IPS-18c (cell line): ENCODE measurements around the gene RBM4B.

Experiments
- H3K4me3 ChIP-seq: 2 replicates; pipeline ENCODE4 v1.7.0; 2013; ENCODE audit warnings: low read depth, mild to moderate bottlenecking, low read length, moderate library complexity; ENCODE audit not compliant: insufficient read depth
- H3K9me3 ChIP-seq: one replicate; pipeline ENCODE4 v1.6.1; 2013; ENCODE audit warnings: mild to moderate bottlenecking, low read length, moderate library complexity; ENCODE audit not compliant: control insufficient read depth, insufficient read depth

Gene RBM4B

GRCh38 chr11:66710384-66710930 is 32.8 kb upstream of the RBM4B start:
- no peaks in the 10 kb centered on the region for H3K9me3 ChIP-seq
- H3K4me3 ChIP-seq, result no peak overlapping the region

- H3K4me3 ChIP-seq, result no peak overlapping the region
- H3K9me3 ChIP-seq, result no peaks in the 10 kb centered on the region
Observed at GRCh38 chr11:66708701-66709100, 31.0 kb upstream of the RBM4B start.

- H3K9me3 ChIP-seq, result no peaks in the 10 kb centered on the region
- H3K4me3 ChIP-seq, result no peak overlapping the region
Observed at GRCh38 chr11:66708094-66708493, 30.4 kb upstream of the RBM4B start.

DNA sequence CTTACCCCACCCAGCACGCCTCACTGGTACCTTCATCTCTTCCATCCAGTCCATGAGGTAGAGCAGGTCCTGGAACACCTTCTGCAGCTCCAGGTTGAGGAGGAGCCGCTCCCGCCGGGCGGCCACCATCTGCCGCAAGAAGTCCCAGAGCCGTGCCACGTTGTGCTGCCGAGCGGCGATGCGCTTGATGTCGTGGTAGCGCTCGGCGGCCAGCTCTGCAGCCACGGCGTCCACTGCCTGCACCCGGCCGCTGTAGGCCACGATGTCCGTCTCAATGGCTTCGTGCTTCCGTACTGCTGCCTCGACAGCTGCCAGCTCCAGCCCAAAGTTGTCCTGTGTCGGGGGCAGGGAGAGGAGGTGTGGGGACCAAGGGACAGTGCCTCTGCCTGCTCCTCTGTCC is 29.8 kb upstream of the RBM4B start:
- no peaks in the 10 kb centered on the region for H3K9me3 ChIP-seq
- no peak overlapping the region for H3K4me3 ChIP-seq

DNA sequence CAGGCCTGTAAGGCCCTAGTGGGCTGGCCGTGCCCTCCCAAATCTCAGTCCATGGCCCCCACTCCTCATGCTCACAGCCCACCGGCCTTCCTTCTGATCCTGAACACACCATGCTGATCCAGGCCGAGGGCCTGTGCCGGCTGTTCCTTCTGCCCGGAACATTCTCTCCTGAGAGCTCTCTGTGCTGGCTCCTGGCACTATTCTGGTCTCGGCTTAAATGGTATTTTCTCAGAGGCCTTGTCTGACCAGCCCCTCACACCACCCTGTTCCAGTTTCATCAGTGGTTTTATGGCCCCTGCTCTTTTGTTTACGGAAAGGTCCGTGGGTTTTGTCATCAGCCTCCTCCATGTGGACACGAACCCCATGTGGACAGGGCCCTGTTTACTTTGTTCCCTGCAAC is 29.3 kb upstream of the RBM4B start:
- Histone ChIP-seq H3K9me3 (no peaks in the 10 kb centered on the region), H3K4me3 (no peak overlapping the region)

DNA sequence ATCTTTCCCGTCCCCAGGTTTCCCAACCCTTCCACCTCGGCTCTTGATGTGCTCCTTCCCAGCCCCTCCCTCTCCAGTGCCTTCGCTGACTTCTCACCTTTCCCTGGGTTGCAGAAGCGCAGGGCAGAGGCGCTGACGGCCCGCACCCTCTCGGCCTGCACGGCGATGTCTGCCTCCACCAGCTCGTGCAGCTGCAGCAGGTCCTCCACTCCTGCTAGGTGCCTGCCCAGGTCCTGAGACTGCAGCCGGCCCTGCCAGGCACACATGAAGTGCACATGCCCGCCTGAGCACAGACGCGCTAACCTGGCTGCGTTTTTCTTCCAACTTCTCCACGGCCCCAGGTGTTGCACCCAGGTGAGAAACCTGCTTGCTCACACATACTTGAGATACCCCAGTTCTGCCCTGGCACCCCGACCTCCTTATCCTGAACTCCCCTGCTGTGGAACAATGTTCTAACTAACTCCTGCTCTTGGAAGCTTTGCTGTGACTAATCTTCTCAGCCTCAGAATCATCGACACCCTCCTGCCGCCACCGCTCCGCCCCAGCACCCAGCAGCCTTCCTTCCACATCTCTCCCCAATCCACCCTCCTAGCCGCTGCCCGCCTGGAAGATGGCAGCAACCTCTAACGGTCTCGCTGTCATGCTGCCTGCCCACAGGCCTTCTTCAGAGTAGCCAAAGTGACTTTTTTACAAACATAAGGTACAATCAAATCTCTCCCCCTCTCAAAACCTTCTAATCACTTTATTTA is 28.1 kb upstream of the RBM4B start:
- Histone ChIP-seq H3K9me3 (no peaks in the 10 kb centered on the region), H3K4me3 (no peak overlapping the region)

DNA sequence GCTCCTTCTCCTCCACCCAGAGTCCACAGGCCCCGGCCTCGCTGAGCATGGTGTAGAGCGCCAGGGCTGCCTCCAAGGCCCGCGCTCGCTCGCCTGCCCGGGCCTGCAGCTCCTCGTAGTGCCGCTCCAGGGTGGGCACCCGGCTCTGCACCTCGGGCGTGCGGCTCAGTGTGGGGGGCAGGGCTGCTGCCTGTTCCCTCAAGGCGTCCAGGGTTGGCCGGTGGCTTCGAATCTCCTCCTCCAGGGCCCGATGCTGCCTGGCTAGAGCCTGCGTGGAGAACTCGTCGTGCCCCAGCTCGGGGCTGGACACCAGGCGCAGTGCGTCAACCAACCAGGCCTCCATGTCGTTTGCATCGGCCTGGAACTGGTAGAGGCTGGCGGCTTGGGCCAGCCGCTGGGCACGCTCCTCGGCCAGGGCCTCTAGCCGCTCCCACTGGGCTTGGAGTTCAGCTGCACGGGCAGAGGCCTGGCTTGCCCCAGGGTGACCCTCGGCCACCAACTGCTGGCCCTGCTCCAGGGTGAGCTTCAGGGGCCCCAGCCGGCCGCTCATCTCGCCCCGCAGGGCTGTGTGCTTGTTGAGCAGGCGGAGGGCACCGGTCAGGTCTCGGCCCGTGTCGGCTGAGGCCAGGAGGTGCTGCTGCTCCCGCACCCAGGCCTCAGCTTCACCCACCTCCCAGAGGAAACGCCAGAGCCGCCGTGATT is 27.1 kb upstream of the RBM4B start:
- no peaks in the 10 kb centered on the region for H3K9me3 ChIP-seq
- no peak overlapping the region for H3K4me3 ChIP-seq

- no peaks in the 10 kb centered on the region for H3K9me3 ChIP-seq
- H3K4me3 ChIP-seq, result no peak overlapping the region
Observed at GRCh38 chr11:66701432-66702240, 23.9 kb upstream of the RBM4B start.

- Histone ChIP-seq H3K4me3 (no peak overlapping the region), H3K9me3 (no peaks in the 10 kb centered on the region)
Observed at GRCh38 chr11:66700742-66701141, 23.1 kb upstream of the RBM4B start.

GRCh38 chr11:66700337-66700736 is 22.6 kb upstream of the RBM4B start:
- H3K4me3 ChIP-seq, result no peak overlapping the region
- H3K9me3 ChIP-seq, result no peaks in the 10 kb centered on the region

- no peak overlapping the region for H3K4me3 ChIP-seq
- no peaks in the 10 kb centered on the region for H3K9me3 ChIP-seq
Observed at GRCh38 chr11:66698491-66698890, 20.8 kb upstream of the RBM4B start.

GRCh38 chr11:66697988-66698387 is 20.3 kb upstream of the RBM4B start:
- no peaks in the 10 kb centered on the region for H3K9me3 ChIP-seq
- H3K4me3 ChIP-seq, result no peak overlapping the region

DNA sequence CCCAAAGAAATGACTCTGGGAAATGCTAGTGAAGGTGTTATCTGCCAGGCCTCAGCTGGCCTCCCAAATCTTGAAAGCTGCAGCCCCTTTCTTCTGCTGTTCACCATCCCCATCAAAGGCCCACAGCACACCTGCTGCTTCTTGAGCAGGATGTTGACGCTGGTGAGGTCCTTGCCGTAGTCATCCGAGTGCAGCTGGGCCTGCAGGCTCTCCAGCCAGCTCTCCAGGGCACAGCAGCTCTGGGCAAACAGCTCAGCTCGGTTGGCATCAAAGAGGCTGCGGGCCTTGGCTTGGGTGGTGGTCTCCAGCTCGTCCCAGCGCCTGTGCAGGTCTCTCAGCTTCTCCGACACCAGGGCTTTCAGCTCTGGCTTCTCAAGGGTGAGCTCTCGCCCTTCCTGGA is 18.5 kb upstream of the RBM4B start:
- Histone ChIP-seq H3K4me3 (no peak overlapping the region), H3K9me3 (no peaks in the 10 kb centered on the region)

DNA sequence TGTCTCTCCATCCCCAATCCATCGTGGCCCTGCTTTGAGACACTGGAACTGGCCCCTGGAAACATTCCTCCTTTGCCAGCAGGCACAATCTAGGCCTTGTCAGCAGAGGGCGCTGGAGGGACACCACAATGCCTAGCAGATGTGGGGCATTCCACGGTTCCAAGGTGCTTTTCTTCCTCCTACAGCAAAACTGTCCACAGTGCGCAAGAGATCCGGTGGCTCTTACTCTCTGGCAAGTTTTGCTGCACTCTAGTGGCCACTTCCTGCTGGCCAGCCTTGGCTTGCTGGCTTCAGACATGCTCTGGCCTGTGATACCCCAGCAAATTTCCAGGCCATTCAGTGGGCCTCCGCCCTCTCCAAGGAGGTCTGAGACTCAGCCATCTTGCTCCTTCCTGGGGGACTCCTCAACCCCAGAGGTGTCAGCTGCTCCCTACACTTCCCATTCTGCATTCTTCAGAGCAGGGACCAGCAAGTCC is 17.1 kb upstream of the RBM4B start:
- no peaks in the 10 kb centered on the region for H3K9me3 ChIP-seq
- H3K4me3 ChIP-seq, result no peak overlapping the region

GRCh38 chr11:66694056-66694410 is 16.3 kb upstream of the RBM4B start:
- H3K4me3 ChIP-seq, result no peak overlapping the region

GRCh38 chr11:66693356-66694055 is 15.8 kb upstream of the RBM4B start:
- H3K9me3 ChIP-seq, result peaks cover 2% of the 10 kb centered on the region
- no peak overlapping the region for H3K4me3 ChIP-seq

More at GRCh38 chr11:66694056-66694410, 16.3 kb upstream of the RBM4B start:
- H3K9me3 ChIP-seq, result no peaks in the 10 kb centered on the region

DNA sequence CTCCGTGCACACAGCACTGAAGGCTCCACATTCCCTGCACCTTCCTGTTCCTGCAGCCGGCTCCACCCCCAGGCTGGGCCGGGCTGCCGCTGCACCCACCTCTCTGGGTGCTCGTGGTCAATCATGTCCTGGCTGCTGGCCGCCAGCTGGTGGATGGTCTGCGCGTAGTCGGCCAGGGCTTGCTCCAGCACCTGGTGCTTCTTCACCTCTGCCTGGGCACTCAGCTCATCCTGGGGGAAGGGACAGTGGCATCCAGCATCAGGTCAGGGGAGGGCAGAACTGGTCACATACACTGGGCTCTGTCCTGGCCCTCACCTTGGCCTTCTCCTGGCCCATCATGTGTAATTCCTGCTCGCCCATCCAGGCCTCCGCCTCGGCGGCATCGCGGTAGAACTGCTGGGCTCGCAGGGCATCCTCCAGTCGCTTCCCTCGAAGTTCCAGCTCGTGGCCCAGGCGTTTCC is 15.2 kb upstream of the RBM4B start:
- H3K9me3 ChIP-seq, result peaks cover 2% of the 10 kb centered on the region
- H3K4me3 ChIP-seq, result no peak overlapping the region
